ENCODE data around the gene ABCA4. TPM values are rescaled to one million over a fixed set of nuclear protein-coding genes. Genes with fewer than 3 reads are reported as not detected.

ABCA4 gene
- total RNA-seq, 1 experiment from 2014 or later, result 0.22 TPM

DNA sequence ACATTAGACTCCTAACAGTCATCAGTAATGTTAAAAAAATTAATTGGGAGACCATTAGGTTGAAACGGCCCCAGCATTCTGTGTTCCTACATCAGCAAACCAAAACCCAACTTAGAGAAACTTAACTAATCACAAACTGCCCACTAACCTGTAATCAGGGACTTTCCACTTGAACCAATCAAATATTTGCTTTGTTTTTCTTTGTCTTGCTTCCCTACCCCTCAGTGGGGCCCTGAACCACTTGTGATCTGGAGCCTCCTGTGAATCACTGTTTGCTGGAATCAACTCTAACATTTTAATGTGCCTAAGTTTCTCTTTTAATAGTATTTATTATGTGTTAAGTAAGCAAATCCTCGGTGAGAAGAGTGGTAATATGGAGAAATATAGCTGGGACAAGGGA lies 64.0 kb downstream of the ABCA4 start:
- Histone ChIP-seq H3K4me2 (ENCODE audit: low read length) (no peak overlapping the region), H3K27me3 (ENCODE audit: insufficient read depth, low read length) (no peaks in the 10 kb centered on the region), H2AFZ (ENCODE audit: low read depth, low read length, poor library complexity, severe bottlenecking) (no peak overlapping the region), H3K36me3 (ENCODE audit: control insufficient read depth in 1 of 2, insufficient read depth in 2 of 2, low read length in 2 of 2) (no peaks in the 10 kb centered on the region), H3K79me2 (ENCODE audit: insufficient read depth, low read length) (no peaks in the 10 kb centered on the region), H3K27ac (ENCODE audit: low read depth, low read length) (no peak overlapping the region), H3K9me3 (ENCODE audit: control insufficient read depth in 1 of 2, insufficient read depth in 1 of 2, low read depth in 1 of 2, low read length in 2 of 2) (no peaks in the 10 kb centered on the region), H3K4me3 (replicated peaks in 1 of 2; ENCODE audit: low read depth in 1 of 2, low read length in 2 of 2) (no peak overlapping the region), H4K20me1 (ENCODE audit: insufficient read depth) (no peaks in the 10 kb centered on the region), H3K4me1 (ENCODE audit: control insufficient read depth in 1 of 2, insufficient read depth in 2 of 2, low read length in 2 of 2) (peaks cover 15 to 28% of the 10 kb centered on the region in 2 experiments), H3K9me2 (ENCODE audit: insufficient read depth) (no peaks in the 10 kb centered on the region), H3K9ac (ENCODE audit: low read length) (no peak overlapping the region)
- intact Hi-C loops (cut with micrococcal nuclease), result no loop called here
- ATAC-seq (no peak), DNase-seq (ENCODE audit: low read depth, low spot score) (no peak)
- TF ChIP-seq, protein P1, sequence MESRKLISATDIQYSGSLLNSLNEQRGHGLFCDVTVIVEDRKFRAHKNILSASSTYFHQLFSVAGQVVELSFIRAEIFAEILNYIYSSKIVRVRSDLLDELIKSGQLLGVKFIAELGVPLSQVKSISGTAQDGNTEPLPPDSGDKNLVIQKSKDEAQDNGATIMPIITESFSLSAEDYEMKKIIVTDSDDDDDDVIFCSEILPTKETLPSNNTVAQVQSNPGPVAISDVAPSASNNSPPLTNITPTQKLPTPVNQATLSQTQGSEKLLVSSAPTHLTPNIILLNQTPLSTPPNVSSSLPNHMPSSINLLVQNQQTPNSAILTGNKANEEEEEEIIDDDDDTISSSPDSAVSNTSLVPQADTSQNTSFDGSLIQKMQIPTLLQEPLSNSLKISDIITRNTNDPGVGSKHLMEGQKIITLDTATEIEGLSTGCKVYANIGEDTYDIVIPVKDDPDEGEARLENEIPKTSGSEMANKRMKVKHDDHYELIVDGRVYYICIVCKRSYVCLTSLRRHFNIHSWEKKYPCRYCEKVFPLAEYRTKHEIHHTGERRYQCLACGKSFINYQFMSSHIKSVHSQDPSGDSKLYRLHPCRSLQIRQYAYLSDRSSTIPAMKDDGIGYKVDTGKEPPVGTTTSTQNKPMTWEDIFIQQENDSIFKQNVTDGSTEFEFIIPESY (IDR thresholded peaks at IDR 0.05; ENCODE audit: extremely low read depth, insufficient replicate concordance, low read length), result no peak
- TF ChIP-seq POLR2A (IDR thresholded peaks at IDR 0.05; ENCODE audit: borderline replicate concordance, extremely low read depth, insufficient read depth, insufficient read length) (no peak), RAD21 (IDR thresholded peaks at IDR 0.05; ENCODE audit: low read depth) (no peak), SRF (IDR thresholded peaks at IDR 0.05; ENCODE audit: low read depth) (no peak)
- ChIA-PET RAD21 (ENCODE audit: low non-redundant PET in 1 of 2, low total read pairs in 2 of 2, uncharacterized antibody in 2 of 2, unreplicated experiment in 2 of 2) (no interaction called here), CTCF (interaction anchor here (0.7 kb wide), 1 partner anchor 17 kb away, joined by 3 read pairs; no protein-coding TSS in a partner anchor), POLR2A (no interaction called here)
- no TSS peak for BruUV-seq (replicated peaks)

DNA sequence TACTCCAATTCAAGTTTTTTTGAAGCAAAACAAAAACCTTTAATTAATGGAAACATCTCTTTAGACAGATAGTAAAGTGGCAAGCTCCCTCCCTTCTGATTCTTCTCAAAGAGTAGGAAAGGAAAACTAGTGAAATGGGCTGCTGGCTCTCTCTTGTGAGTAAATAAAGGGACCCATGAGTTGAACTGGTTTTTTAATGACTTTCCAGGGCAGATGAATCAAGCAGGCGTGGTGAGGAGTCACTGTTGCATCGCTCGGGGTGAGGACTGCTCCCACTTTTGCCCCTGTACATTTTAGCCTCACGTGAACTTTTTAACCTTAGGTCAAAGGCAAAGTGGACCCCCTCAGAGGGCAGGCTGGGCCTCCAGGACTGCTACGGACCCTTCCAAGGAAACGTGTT lies 64.8 kb downstream of the ABCA4 start:
- Histone ChIP-seq H3K27ac (ENCODE audit: low read depth, low read length) (no peak overlapping the region), H3K79me2 (ENCODE audit: insufficient read depth, low read length) (no peaks in the 10 kb centered on the region), H3K4me3 (replicated peaks in 1 of 2; ENCODE audit: low read depth in 1 of 2, low read length in 2 of 2) (no peak overlapping the region), H3K36me3 (ENCODE audit: control insufficient read depth in 1 of 2, insufficient read depth in 2 of 2, low read length in 2 of 2) (no peaks in the 10 kb centered on the region), H3K9me2 (ENCODE audit: insufficient read depth) (no peaks in the 10 kb centered on the region), H3K27me3 (ENCODE audit: insufficient read depth, low read length) (no peaks in the 10 kb centered on the region), H3K9ac (ENCODE audit: low read length) (no peak overlapping the region), H3K9me3 (ENCODE audit: control insufficient read depth in 1 of 2, insufficient read depth in 1 of 2, low read depth in 1 of 2, low read length in 2 of 2) (no peaks in the 10 kb centered on the region), H3K4me1 (ENCODE audit: control insufficient read depth in 1 of 2, insufficient read depth in 2 of 2, low read length in 2 of 2) (peaks cover 11 to 20% of the 10 kb centered on the region in 2 experiments), H2AFZ (ENCODE audit: low read depth, low read length, poor library complexity, severe bottlenecking) (peak overlapping the region; percentile 38), H3K4me2 (ENCODE audit: low read length) (peak overlapping the region; percentile 51), H4K20me1 (ENCODE audit: insufficient read depth) (no peaks in the 10 kb centered on the region)
- no peak for TF ChIP-seq FOSL1 (IDR thresholded peaks at IDR 0.05; ENCODE audit: low read depth)
- no peak for TF ChIP-seq CBX3 (IDR thresholded peaks at IDR 0.05; ENCODE audit: low read depth)
- no peak for TF ChIP-seq SIN3A (IDR thresholded peaks at IDR 0.05; ENCODE audit: low read depth)
- TF ChIP-seq, protein P1 (IDR thresholded peaks at IDR 0.05; ENCODE audit: extremely low read depth, insufficient replicate concordance, low read length), result no peak
- no peak for TF ChIP-seq TCF7L2 (IDR thresholded peaks at IDR 0.05; ENCODE audit: borderline replicate concordance, extremely low read depth, insufficient read depth, insufficient read length)
- no peak for TF ChIP-seq ZNF274 (IDR thresholded peaks at IDR 0.05; ENCODE audit: low read depth, low read length)
- TF ChIP-seq JUND (IDR thresholded peaks at IDR 0.05), result no peak
- TF ChIP-seq RAD21 (IDR thresholded peaks at IDR 0.05; ENCODE audit: low read depth), result no peak
- no peak for TF ChIP-seq ELF1 (IDR thresholded peaks at IDR 0.05; ENCODE audit: borderline replicate concordance, low read depth)
- TF ChIP-seq, protein P2, sequence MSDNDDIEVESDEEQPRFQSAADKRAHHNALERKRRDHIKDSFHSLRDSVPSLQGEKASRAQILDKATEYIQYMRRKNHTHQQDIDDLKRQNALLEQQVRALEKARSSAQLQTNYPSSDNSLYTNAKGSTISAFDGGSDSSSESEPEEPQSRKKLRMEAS (IDR thresholded peaks at IDR 0.05), result no peak
- no peak for ATAC-seq
- ChIA-PET RAD21 (ENCODE audit: low non-redundant PET in 1 of 2, low total read pairs in 2 of 2, uncharacterized antibody in 2 of 2, unreplicated experiment in 2 of 2) (no interaction called here), POLR2A (no interaction called here), CTCF (no interaction called here)
- no TSS peak for BruUV-seq (replicated peaks)
- intact Hi-C loops (cut with micrococcal nuclease), result no loop called here
- no peak for DNase-seq (ENCODE audit: low read depth, low spot score)
